GM10266 (cell line): ENCODE data around the gene GALNT2.

Experiments
- DNase-seq: peaks from one replicate; pipeline ENCODE4 v3.0.0; 2012; ENCODE audit errors: extremely low spot score
- TF ChIP-seq, protein P1 (sequence below): IDR thresholded peaks from 2 replicates; pipeline ENCODE4 v1.5.1; 2012; ENCODE audit warnings: mild to moderate bottlenecking, low read depth; ENCODE audit not compliant: control insufficient read depth, insufficient read depth; ENCODE audit errors: missing control alignments

Gene GALNT2

GRCh38 chr1:230210981-230211336 lies 143.9 kb downstream of the GALNT2 start:
- TF ChIP-seq, protein P1, sequence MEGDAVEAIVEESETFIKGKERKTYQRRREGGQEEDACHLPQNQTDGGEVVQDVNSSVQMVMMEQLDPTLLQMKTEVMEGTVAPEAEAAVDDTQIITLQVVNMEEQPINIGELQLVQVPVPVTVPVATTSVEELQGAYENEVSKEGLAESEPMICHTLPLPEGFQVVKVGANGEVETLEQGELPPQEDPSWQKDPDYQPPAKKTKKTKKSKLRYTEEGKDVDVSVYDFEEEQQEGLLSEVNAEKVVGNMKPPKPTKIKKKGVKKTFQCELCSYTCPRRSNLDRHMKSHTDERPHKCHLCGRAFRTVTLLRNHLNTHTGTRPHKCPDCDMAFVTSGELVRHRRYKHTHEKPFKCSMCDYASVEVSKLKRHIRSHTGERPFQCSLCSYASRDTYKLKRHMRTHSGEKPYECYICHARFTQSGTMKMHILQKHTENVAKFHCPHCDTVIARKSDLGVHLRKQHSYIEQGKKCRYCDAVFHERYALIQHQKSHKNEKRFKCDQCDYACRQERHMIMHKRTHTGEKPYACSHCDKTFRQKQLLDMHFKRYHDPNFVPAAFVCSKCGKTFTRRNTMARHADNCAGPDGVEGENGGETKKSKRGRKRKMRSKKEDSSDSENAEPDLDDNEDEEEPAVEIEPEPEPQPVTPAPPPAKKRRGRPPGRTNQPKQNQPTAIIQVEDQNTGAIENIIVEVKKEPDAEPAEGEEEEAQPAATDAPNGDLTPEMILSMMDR: no peak
- DNase-seq: no peak

GRCh38 chr1:230211436-230212145 lies 144.6 kb downstream of the GALNT2 start:
- TF ChIP-seq, protein P1: no peak
- no peak for DNase-seq

DNA sequence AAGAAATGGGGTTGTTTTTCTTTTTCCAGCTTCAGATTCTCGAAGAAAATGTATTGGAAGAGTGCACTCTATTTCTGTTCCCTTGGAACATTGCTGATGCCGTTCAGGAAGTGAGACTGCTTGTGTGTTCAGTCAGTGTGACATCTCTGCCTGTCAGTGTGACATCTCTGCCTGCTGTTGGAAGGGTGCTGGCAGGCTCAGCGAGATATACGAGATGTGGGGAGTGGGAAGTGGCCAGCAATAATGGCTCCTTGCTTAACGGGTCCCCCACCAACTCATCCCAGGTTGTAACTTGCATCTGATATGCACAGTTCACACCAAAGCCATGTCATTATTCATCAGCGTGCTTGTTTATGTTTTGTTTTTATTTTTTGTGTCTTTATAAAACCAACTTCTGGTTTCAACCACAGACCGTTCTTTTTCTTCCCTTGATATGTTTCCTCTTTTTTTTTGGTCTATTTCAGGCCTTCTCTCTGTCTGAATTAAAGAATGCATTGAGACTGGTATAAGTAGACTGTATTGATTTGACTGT lies 145.4 kb downstream of the GALNT2 start:
- DNase-seq: no peak
- TF ChIP-seq, protein P1: no peak

GRCh38 chr1:230215031-230215430 lies 148.0 kb downstream of the GALNT2 start:
- no peak for DNase-seq
- TF ChIP-seq, protein P1: peak; percentile 24

- TF ChIP-seq, protein P1: no peak
- no peak for DNase-seq
Measured at GRCh38 chr1:230215529-230215928, 148.5 kb downstream of the GALNT2 start.

DNA sequence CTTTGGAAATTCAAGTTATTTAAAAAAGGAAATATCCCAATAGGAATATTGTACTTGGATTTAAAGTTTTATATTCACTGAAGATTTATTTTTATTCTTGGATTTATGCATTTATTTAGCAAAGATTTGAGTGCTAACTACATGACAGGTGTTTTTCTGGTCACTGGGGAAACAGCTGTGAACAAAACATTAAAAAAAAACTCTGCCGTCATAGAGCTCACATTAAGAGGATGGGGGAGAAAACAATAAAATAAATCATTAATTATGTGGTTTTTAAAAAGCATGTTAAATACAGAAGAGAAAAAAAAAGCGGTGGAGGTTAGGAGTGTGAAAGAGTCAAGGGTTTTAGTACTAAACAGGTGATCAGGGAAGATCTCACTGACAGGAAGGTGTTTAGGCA lies 149.9 kb downstream of the GALNT2 start:
- DNase-seq: no peak
- TF ChIP-seq, protein P1: no peak

DNA sequence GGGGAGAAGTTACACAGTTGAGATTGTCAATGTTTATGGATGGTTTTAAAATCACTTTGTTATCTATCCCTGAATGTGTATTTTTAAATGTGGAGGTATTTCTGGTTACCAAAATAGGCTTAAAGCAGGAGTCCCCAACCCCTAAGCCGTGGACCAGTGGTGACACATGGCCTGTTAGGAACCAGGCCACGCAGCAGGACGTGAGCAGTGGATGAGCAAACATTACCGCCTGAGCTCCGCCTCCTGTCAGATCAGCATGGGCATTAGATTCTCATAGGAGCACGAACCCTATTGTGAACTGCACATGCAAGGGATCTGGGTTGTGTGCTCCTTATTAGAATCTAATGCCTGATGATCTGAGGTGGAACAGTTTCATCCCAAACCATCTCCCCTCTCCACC lies 151.6 kb downstream of the GALNT2 start:
- TF ChIP-seq, protein P1: no peak
- DNase-seq: no peak
